Neuronal stem cell (in vitro differentiated cells): ENCODE data around the gene FMO1.
A peak's percentile ranks its signal among the peaks of the same experiment; 100 is the strongest.

ENCODE experiments used
- DNase-seq: peaks from one replicate; pipeline ENCODE4 v3.0.0-alpha.2; 2013; ENCODE audit warnings: low spot score
- H2AFZ ChIP-seq: one replicate; pipeline ENCODE4 v1.6.1; 2013; ENCODE audit warnings: mild to moderate bottlenecking, low read length, inconsistent platforms
- H2AK5ac ChIP-seq: 2 replicates; pipeline ENCODE4 v1.6.1; 2013; ENCODE audit warnings: low read depth, mild to moderate bottlenecking, inconsistent platforms, low read length, moderate library complexity, mixed read lengths
- H2BK120ac ChIP-seq: 2 replicates; pipeline ENCODE4 v1.6.1; 2013; ENCODE audit warnings: low read depth, mild to moderate bottlenecking, inconsistent platforms, low read length, moderate library complexity, mixed read lengths
- H2BK12ac ChIP-seq: one replicate; pipeline ENCODE4 v1.6.1; 2013; ENCODE audit warnings: low read length, inconsistent platforms
- H2BK15ac ChIP-seq: 2 replicates; pipeline ENCODE4 v1.6.1; 2013; ENCODE audit warnings: mild to moderate bottlenecking, low read length, inconsistent platforms, mixed read lengths
- H2BK5ac ChIP-seq: one replicate; pipeline ENCODE4 v1.6.1; 2013; ENCODE audit warnings: inconsistent platforms, mild to moderate bottlenecking, low read length, moderate library complexity
- H3K14ac ChIP-seq: one replicate; pipeline ENCODE4 v1.6.1; 2013; ENCODE audit warnings: low read length, inconsistent platforms
- H3K18ac ChIP-seq: 2 replicates; pipeline ENCODE4 v1.6.1; 2013; ENCODE audit warnings: low read length, inconsistent platforms
- H3K23ac ChIP-seq: 2 replicates; pipeline ENCODE4 v1.6.1; 2013; ENCODE audit warnings: low read depth, mild to moderate bottlenecking, mixed read lengths, low read length, inconsistent platforms; ENCODE audit not compliant: poor library complexity
- H3K27ac ChIP-seq: replicated peaks from 3 replicates; pipeline ENCODE4 v1.5.1; 2013; ENCODE audit warnings: low read length, inconsistent platforms
- H3K27me3 ChIP-seq, 3 experiments: 2 replicates each; pipeline ENCODE4 v1.6.1; 2013; ENCODE audit warnings: low read length in 3 of 3, mild to moderate bottlenecking in 2 of 3, inconsistent platforms in 1 of 3, low read depth in 1 of 3, mixed read lengths in 1 of 3, moderate library complexity in 1 of 3; ENCODE audit not compliant: control insufficient read depth in 3 of 3, insufficient read depth in 3 of 3
- H3K36me3 ChIP-seq, 2 donors: replicated peaks in 1 of 2; 2 replicates each; pipeline ENCODE4 v1.6.1; 2013; ENCODE audit warnings: low read length in 2 of 2; ENCODE audit not compliant: control insufficient read depth in 2 of 2, insufficient read depth in 2 of 2
- H3K4ac ChIP-seq: 2 replicates; pipeline ENCODE4 v1.6.1; 2013; ENCODE audit warnings: inconsistent platforms, mild to moderate bottlenecking, low read length, moderate library complexity
- H3K4me1 ChIP-seq, 2 donors: 1 replicate in 1 of 2; 2 replicates in 1 of 2; pipeline ENCODE4 v1.6.1; 2013; ENCODE audit warnings: low read length in 2 of 2, low read depth in 1 of 2; ENCODE audit not compliant: control insufficient read depth in 2 of 2, insufficient read depth in 1 of 2
- H3K4me2 ChIP-seq: one replicate; pipeline ENCODE4 v1.6.1; 2013; ENCODE audit warnings: mild to moderate bottlenecking, low read length, inconsistent platforms; ENCODE audit not compliant: insufficient read depth, poor library complexity, severe bottlenecking
- H3K4me3 ChIP-seq, 2 donors: 2 replicates each; pipeline ENCODE4 v1.5.1; 2013; ENCODE audit warnings: low read length in 2 of 2, mild to moderate bottlenecking in 2 of 2, inconsistent platforms in 1 of 2, moderate library complexity in 1 of 2
- H3K79me1 ChIP-seq: one replicate; pipeline ENCODE4 v1.6.1; 2013; ENCODE audit warnings: low read depth, mild to moderate bottlenecking, inconsistent platforms, low read length, moderate library complexity
- H3K9ac ChIP-seq: one replicate; pipeline ENCODE4 v1.6.1; 2013; ENCODE audit warnings: mild to moderate bottlenecking, low read depth, low read length, inconsistent platforms; ENCODE audit not compliant: poor library complexity
- H3K9me3 ChIP-seq, 2 donors: replicated peaks in 1 of 2; 2 replicates each; pipeline versions ENCODE3 to v1.6.1; 2013; ENCODE audit warnings: low read length in 2 of 2, mild to moderate bottlenecking in 2 of 2, inconsistent platforms in 1 of 2, low read depth in 1 of 2, mixed read lengths in 1 of 2, moderate library complexity in 1 of 2; ENCODE audit not compliant: control insufficient read depth in 2 of 2, insufficient read depth in 1 of 2
- H4K8ac ChIP-seq: one replicate; pipeline ENCODE4 v1.6.1; 2013; ENCODE audit warnings: low read depth, mild to moderate bottlenecking, inconsistent platforms, low read length, moderate library complexity
- H4K91ac ChIP-seq: one replicate; pipeline ENCODE4 v1.6.1; 2013; ENCODE audit warnings: low read length, low read depth, mild to moderate bottlenecking, inconsistent platforms; ENCODE audit not compliant: poor library complexity
- WGBS, 2 donors: extraction: QIAGEN DNeasy Blood & Tissue Kit; methylation state at CpG; one replicate each; pipeline ENCODE4 v1.1.7; 2013; ENCODE audit warnings: missing lambda C conversion rate in 2 of 2, mixed read lengths in 1 of 2; ENCODE audit not compliant: insufficient read length in 2 of 2, insufficient replicate concordance in 1 of 2; ENCODE audit errors: extremely low coverage in 2 of 2; 5-methylcytosine and 5-hydroxymethylcytosine counted together

The FMO1 gene

GRCh38 chr1:171310661-171311087 lies 62.4 kb downstream of the FMO1 start:
- no peak overlapping the region for H3K27ac ChIP-seq
- H2BK12ac ChIP-seq, result no peak overlapping the region
- no peak overlapping the region for H4K8ac ChIP-seq
- H3K79me1 ChIP-seq, result no peaks in the 10 kb centered on the region
- no peak overlapping the region for H3K9ac ChIP-seq
- no peak overlapping the region for H2BK120ac ChIP-seq
- H2AK5ac ChIP-seq, result no peak overlapping the region
- no peaks in the 10 kb centered on the region for H3K36me3 ChIP-seq
- no peak overlapping the region for H2BK5ac ChIP-seq
- no peak overlapping the region for H2BK15ac ChIP-seq
- H3K4me2 ChIP-seq, result no peak overlapping the region
- no peak overlapping the region for H3K14ac ChIP-seq
- no CpG with 5 or more reads among the region's 3 CpGs for WGBS, 2 donors
- no peaks in the 10 kb centered on the region for H3K9me3 ChIP-seq
- H3K18ac ChIP-seq, result no peak overlapping the region
- no peak overlapping the region for H3K4me3 ChIP-seq
- H4K91ac ChIP-seq, result no peak overlapping the region
- H2AFZ ChIP-seq, result no peak overlapping the region
- H3K4me1 ChIP-seq, result peaks cover 0 to 3% of the 10 kb centered on the region in 2 donors
- H3K23ac ChIP-seq, result no peak overlapping the region
- no peaks in the 10 kb centered on the region for H3K27me3 ChIP-seq
- H3K4ac ChIP-seq, result no peak overlapping the region
- no peak for DNase-seq

DNA sequence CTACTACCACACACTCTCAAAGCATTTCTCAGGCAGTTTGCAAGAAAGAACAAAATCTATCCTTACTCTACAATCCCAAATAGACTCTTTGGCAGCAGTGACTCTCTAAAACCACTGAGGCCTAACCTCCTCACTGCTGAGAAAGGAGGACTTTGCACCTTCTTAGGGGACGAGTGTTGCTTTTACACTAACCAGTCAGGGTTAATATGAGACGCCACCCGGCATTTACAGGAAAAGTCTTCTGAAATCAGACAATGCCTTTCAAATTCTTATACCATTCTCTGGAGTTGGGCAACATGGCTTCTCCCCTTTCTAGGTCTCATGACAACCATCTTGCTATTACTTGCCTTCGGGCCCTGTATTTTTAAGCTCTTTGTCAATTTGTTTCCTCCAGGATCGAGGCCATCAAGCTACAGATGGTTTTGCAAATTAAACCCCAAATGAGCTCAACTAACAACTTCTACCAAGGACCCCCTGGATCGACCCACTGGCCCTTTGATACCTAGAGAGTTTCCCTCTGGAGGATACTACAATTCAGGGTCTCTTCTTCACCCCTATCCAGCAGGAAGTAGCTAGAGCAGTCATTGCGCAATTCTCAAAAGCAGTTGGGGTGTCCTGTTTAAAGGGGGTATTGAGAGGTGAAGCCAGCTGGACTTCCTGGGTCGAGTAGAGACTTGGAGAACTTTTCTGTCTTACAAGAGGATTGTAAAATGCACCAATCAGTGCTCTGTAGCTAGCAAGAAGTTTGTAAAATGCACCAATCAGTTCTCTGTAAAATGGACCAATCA lies 63.7 kb downstream of the FMO1 start:
- Histone ChIP-seq H3K18ac (no peak overlapping the region), H2BK15ac (no peak overlapping the region), H2AK5ac (no peak overlapping the region), H2AFZ (no peak overlapping the region), H3K4ac (no peak overlapping the region), H3K4me3 (no peak overlapping the region), H3K4me2 (no peak overlapping the region), H4K8ac (no peak overlapping the region), H3K9ac (no peak overlapping the region), H2BK120ac (no peak overlapping the region), H2BK5ac (no peak overlapping the region), H4K91ac (no peak overlapping the region), H3K27me3 (no peaks in the 10 kb centered on the region), H3K9me3 (no peaks in the 10 kb centered on the region), H3K36me3 (no peaks in the 10 kb centered on the region), H3K27ac (no peak overlapping the region), H3K4me1 (peaks cover 0 to 3% of the 10 kb centered on the region in 2 donors), H3K79me1 (no peaks in the 10 kb centered on the region), H2BK12ac (no peak overlapping the region), H3K23ac (no peak overlapping the region), H3K14ac (no peak overlapping the region)
- DNase-seq, result no peak
- no CpG with 5 or more reads among the region's 8 CpGs for WGBS, 2 donors

DNA sequence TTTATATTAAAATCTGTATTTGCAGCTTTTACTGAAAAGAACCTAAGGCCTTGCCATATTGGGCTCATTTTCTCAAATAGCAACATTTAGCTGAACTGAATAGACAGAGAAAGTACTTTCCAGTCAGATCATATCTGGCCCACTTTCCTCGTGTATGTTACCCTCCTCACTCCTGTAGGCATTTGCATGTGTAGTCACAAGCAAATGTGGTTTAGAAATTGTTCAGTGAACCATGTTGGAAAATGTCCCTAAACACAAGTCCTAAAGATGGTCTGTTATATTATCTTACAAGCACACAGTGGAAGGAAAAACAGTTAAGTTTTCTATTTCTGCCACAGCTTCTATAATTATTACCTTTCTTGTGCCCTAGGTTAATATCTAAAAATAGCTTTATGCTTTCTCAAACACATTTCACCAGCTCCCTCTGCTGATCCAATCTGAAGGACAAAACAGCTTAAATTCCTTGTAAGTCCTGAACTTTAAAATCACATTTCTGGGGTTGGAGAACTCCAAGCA lies 65.1 kb downstream of the FMO1 start:
- no CpG with 5 or more reads among the region's 1 CpG for WGBS, 2 donors
- no peak overlapping the region for H3K4me3 ChIP-seq
- H3K27ac ChIP-seq, result no peak overlapping the region

DNA sequence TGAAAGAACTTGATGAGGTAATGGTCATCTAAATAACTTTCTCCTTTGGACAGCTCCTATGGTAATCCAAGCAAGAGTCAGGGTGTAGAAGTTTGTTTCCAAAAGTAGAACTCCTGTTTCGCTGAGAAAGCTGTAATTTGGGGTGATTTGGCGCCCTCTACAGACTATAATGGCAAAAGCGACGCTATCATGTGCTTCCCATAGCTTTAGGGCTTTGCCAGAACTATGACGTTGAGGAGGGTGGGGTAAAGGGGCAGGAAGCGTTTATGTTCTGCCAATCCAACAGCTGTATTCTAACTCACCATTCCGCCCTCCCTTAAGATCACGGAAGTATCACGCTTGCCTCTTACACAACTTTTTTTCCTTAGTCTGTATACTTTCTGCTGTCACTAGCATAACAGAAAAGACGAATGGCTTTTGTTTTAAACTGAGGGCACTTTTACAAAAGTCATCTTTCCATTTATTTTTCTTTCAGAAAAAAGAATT lies 65.6 kb downstream of the FMO1 start, which contains the start of gene FMO4:
TSS of gene FMO4 (plus strand) at position 349 of the 486 bp plus-strand sequence. CDS start 5,643 bp downstream, outside the sequence.
- Histone ChIP-seq H3K79me1 (no peaks in the 10 kb centered on the region), H3K4me2 (no peak within 1 kb of the TSS), H3K27me3 (no peaks in the 10 kb centered on the region), H3K9me3 (peaks cover 0 to 2% of the 10 kb centered on the region in 2 donors), H3K27ac (no peak within 1 kb of the TSS), H2BK15ac (no peak within 1 kb of the TSS), H3K18ac (no peak within 1 kb of the TSS), H2AK5ac (no peak within 1 kb of the TSS), H2BK5ac (no peak within 1 kb of the TSS), H2BK120ac (no peak within 1 kb of the TSS), H3K4me1 (peaks cover 0 to 3% of the 10 kb centered on the region in 2 donors), H4K91ac (no peak within 1 kb of the TSS), H2AFZ (peak within 1 kb of the TSS; percentile 81), H4K8ac (no peak within 1 kb of the TSS), H3K14ac (no peak within 1 kb of the TSS), H2BK12ac (no peak within 1 kb of the TSS), H3K4me3 (peak within 1 kb of the TSS in 1 of 2 donors; percentile 30), H3K9ac (no peak within 1 kb of the TSS), H3K23ac (no peak within 1 kb of the TSS), H3K36me3 (no peaks in the 10 kb centered on the region), H3K4ac (no peak within 1 kb of the TSS)
- DNase-seq, result peak; percentile 88
- WGBS, 2 donors, result no CpG with 5 or more reads among the region's 10 CpGs

More for the DNA sequence above, 65.1 kb downstream of the FMO1 start:
- Histone ChIP-seq H3K4me1 (peaks cover 0 to 3% of the 10 kb centered on the region in 2 donors), H4K91ac (no peak overlapping the region), H3K14ac (no peak overlapping the region), H2BK15ac (no peak overlapping the region), H2AK5ac (no peak overlapping the region), H4K8ac (no peak overlapping the region), H3K4me2 (no peak overlapping the region), H2BK12ac (no peak overlapping the region), H3K23ac (no peak overlapping the region), H2AFZ (peak overlapping the region; percentile 81), H3K9me3 (no peaks in the 10 kb centered on the region), H2BK120ac (no peak overlapping the region), H3K9ac (no peak overlapping the region), H3K36me3 (no peaks in the 10 kb centered on the region), H3K79me1 (no peaks in the 10 kb centered on the region), H3K27me3 (no peaks in the 10 kb centered on the region), H3K4ac (no peak overlapping the region), H2BK5ac (no peak overlapping the region), H3K18ac (no peak overlapping the region)
- DNase-seq, result no peak
